GM23338 (cell line): ENCODE data around the gene VARS2. TPM values are rescaled to one million over a fixed set of nuclear protein-coding genes. Genes with fewer than 3 reads are reported as not detected.

Source experiments
- CREB1 ChIP-seq: fragments of 250-450 bp; sonication (Bioruptor Pico); IDR thresholded peaks from 2 replicates; pipeline ENCODE4 v1.5.0; 2020; ENCODE audit warnings: low read depth, mild to moderate bottlenecking, moderate library complexity
- EZH2phosphoT487 ChIP-seq: fragments of 200-600 bp; sonication (generic); IDR thresholded peaks from one replicate; pipeline ENCODE4 v1.8.1; 2018; ENCODE audit warnings: antibody characterized with exemption; ENCODE audit not compliant: unreplicated experiment
- JUNB ChIP-seq: IDR thresholded peaks from one replicate; pipeline ENCODE4 v1.6.1; 2016; ENCODE audit warnings: antibody characterized with exemption; ENCODE audit not compliant: unreplicated experiment
- NANOG ChIP-seq: IDR thresholded peaks from 2 replicates; pipeline ENCODE4 v1.6.1; 2016; ENCODE audit warnings: antibody characterized with exemption, borderline replicate concordance
- POLR2AphosphoS5 ChIP-seq: IDR thresholded peaks from 2 replicates; pipeline ENCODE4 v1.6.1; 2016; ENCODE audit warnings: antibody characterized with exemption, low read depth
- STAT1 ChIP-seq: IDR thresholded peaks from one replicate; pipeline ENCODE4 v1.6.1; 2016; ENCODE audit warnings: antibody characterized with exemption; ENCODE audit not compliant: unreplicated experiment
- ZNF114 ChIP-seq: fragments of 250-450 bp; sonication (Bioruptor Pico); IDR thresholded peaks from 2 replicates; pipeline ENCODE4 v1.5.0; 2020; ENCODE audit warnings: mild to moderate bottlenecking, moderate library complexity
- ZNF331 ChIP-seq: fragments of 250-450 bp; sonication (Bioruptor Pico); IDR thresholded peaks from 2 replicates; pipeline ENCODE4 v1.5.0; 2020; ENCODE audit warnings: low read depth, mild to moderate bottlenecking, moderate library complexity
- polyA plus RNA-seq: library from polyadenylated mRNA; unstranded; fragments of >200 nt; fragmentation: Nextera tagmentation; extraction: Ambion mirVana; gene quantifications from 2 replicates; pipeline ENCODE4 v1.2.1, GENCODE V29; 2016
- total RNA-seq: library from RNA; depleted of rRNA; stranded (reverse); fragments of >200 nt; shearing (Covaris generic); gene quantifications from 2 replicates; pipeline ENCODE4 v1.2.3, GENCODE V29; 2014
- TF ChIP-seq, protein P1 (sequence below): fragments of 250-450 bp; sonication (Bioruptor Pico); IDR thresholded peaks from 2 replicates; pipeline ENCODE4 v1.5.0; 2020; ENCODE audit warnings: mild to moderate bottlenecking, moderate library complexity
- TF ChIP-seq, protein P2 (sequence below): IDR thresholded peaks from 2 replicates; pipeline ENCODE4 v1.6.1; 2016; ENCODE audit warnings: antibody characterized with exemption
- TF ChIP-seq, protein P3 (sequence below), 2 experiments: fragments of 200-600 bp in 1 of 2; sonication (generic) in 1 of 2; conservative IDR thresholded peaks; 2 replicates each; pipeline versions ENCODE4 v1.5.1 to v1.6.1; 2016 to 2017; ENCODE audit warnings: antibody characterized with exemption in 2 of 2, low read depth in 2 of 2, mild to moderate bottlenecking in 2 of 2, moderate library complexity in 1 of 2

VARS2 gene
- total and polyA plus RNA-seq, 2 experiments from 2014 or later = 13.7 to 36.4 TPM

DNA sequence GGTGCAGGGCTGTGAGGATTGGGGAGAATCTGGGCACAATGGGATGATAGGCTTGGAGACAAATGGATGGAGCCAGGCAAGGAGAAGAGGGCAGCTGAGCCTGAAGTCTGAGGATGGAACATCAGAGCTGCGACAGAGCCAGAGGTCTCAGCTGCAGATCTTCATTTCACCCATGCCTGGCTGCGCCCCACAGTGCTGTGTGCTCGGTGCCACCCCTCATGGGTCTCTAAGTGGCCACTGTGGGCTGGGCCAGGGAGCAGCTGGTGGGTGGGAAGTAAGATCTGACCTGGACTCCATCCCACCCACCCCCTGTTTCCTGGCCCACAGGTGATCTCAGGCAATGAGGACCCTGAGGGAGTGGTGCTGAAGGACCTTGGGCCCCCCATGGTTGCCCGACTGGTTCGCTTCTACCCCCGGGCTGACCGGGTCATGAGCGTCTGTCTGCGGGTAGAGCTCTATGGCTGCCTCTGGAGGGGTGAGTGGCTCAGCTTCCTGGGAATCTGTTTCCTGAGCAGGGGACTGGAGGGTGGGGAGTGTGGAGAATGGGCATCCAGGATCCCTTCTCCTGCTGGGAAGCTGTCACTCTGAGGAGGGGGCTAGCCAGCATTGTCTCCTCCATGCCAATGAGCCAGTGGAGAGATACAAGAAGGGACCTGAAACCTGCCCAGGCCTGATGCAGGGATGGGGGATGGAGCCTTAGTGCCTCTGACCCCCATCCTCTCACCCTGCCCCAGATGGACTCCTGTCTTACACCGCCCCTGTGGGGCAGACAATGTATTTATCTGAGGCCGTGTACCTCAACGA is 23.2 kb upstream of the VARS2 start (continued):
- TF ChIP-seq, protein P1, sequence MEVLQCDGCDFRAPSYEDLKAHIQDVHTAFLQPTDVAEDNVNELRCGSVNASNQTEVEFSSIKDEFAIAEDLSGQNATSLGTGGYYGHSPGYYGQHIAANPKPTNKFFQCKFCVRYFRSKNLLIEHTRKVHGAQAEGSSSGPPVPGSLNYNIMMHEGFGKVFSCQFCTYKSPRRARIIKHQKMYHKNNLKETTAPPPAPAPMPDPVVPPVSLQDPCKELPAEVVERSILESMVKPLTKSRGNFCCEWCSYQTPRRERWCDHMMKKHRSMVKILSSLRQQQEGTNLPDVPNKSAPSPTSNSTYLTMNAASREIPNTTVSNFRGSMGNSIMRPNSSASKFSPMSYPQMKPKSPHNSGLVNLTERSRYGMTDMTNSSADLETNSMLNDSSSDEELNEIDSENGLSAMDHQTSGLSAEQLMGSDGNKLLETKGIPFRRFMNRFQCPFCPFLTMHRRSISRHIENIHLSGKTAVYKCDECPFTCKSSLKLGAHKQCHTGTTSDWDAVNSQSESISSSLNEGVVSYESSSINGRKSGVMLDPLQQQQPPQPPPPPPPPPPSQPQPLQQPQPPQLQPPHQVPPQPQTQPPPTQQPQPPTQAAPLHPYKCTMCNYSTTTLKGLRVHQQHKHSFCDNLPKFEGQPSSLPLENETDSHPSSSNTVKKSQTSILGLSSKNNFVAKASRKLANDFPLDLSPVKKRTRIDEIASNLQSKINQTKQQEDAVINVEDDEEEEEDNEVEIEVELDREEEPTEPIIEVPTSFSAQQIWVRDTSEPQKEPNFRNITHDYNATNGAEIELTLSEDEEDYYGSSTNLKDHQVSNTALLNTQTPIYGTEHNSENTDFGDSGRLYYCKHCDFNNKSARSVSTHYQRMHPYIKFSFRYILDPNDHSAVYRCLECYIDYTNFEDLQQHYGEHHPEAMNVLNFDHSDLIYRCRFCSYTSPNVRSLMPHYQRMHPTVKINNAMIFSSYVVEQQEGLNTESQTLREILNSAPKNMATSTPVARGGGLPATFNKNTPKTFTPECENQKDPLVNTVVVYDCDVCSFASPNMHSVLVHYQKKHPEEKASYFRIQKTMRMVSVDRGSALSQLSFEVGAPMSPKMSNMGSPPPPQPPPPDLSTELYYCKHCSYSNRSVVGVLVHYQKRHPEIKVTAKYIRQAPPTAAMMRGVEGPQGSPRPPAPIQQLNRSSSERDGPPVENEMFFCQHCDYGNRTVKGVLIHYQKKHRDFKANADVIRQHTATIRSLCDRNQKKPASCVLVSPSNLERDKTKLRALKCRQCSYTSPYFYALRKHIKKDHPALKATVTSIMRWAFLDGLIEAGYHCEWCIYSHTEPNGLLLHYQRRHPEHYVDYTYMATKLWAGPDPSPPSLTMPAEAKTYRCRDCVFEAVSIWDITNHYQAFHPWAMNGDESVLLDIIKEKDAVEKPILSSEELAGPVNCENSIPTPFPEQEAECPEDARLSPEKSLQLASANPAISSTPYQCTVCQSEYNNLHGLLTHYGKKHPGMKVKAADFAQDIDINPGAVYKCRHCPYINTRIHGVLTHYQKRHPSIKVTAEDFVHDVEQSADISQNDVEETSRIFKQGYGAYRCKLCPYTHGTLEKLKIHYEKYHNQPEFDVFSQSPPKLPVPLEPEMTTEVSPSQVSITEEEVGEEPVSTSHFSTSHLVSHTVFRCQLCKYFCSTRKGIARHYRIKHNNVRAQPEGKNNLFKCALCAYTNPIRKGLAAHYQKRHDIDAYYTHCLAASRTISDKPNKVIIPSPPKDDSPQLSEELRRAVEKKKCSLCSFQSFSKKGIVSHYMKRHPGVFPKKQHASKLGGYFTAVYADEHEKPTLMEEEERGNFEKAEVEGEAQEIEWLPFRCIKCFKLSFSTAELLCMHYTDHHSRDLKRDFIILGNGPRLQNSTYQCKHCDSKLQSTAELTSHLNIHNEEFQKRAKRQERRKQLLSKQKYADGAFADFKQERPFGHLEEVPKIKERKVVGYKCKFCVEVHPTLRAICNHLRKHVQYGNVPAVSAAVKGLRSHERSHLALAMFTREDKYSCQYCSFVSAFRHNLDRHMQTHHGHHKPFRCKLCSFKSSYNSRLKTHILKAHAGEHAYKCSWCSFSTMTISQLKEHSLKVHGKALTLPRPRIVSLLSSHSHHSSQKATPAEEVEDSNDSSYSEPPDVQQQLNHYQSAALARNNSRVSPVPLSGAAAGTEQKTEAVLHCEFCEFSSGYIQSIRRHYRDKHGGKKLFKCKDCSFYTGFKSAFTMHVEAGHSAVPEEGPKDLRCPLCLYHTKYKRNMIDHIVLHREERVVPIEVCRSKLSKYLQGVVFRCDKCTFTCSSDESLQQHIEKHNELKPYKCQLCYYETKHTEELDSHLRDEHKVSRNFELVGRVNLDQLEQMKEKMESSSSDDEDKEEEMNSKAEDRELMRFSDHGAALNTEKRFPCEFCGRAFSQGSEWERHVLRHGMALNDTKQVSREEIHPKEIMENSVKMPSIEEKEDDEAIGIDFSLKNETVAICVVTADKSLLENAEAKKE (CRISPR knock-in tag) = no peak
- TF ChIP-seq, protein P2, sequence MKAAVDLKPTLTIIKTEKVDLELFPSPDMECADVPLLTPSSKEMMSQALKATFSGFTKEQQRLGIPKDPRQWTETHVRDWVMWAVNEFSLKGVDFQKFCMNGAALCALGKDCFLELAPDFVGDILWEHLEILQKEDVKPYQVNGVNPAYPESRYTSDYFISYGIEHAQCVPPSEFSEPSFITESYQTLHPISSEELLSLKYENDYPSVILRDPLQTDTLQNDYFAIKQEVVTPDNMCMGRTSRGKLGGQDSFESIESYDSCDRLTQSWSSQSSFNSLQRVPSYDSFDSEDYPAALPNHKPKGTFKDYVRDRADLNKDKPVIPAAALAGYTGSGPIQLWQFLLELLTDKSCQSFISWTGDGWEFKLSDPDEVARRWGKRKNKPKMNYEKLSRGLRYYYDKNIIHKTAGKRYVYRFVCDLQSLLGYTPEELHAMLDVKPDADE = no peak
- no peak for TF ChIP-seq STAT1
- TF ChIP-seq CREB1 = no peak
- no peak for TF ChIP-seq ZNF114
- TF ChIP-seq JUNB = no peak
- no peak for TF ChIP-seq EZH2phosphoT487
- no peak for TF ChIP-seq NANOG
- no peak for TF ChIP-seq POLR2AphosphoS5
- no peak for TF ChIP-seq ZNF331 (CRISPR knock-in tag)
- TF ChIP-seq, protein P3, sequence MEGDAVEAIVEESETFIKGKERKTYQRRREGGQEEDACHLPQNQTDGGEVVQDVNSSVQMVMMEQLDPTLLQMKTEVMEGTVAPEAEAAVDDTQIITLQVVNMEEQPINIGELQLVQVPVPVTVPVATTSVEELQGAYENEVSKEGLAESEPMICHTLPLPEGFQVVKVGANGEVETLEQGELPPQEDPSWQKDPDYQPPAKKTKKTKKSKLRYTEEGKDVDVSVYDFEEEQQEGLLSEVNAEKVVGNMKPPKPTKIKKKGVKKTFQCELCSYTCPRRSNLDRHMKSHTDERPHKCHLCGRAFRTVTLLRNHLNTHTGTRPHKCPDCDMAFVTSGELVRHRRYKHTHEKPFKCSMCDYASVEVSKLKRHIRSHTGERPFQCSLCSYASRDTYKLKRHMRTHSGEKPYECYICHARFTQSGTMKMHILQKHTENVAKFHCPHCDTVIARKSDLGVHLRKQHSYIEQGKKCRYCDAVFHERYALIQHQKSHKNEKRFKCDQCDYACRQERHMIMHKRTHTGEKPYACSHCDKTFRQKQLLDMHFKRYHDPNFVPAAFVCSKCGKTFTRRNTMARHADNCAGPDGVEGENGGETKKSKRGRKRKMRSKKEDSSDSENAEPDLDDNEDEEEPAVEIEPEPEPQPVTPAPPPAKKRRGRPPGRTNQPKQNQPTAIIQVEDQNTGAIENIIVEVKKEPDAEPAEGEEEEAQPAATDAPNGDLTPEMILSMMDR (conservative IDR thresholded peaks at IDR 0.05; ENCODE audit: low read depth in 2 of 2) = no peak
